ENCODE measurements around the gene DUSP8.

DNA sequence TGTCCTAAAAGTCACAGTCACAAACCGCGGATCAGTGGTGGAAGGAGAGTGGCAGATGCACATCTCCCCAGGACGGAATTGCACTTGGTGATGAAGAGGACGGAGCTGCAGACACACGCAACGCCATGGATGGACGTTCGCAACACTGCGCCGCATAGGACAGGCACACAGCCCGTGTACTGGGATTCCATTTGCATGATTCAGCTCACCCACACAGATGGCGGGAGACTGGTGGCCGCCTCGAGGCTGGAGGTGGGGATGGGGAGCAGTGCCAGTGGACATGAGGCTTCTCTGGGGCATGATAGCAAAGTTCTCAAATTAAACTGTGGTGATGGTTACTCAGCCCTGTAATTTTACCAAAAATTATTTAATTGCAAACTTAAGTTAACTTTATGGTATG lies 37.4 kb downstream of the DUSP8 start:
- TF ChIP-seq EZH2 (IDR thresholded peaks at IDR 0.05; ENCODE audit: insufficient read depth, poor library complexity, severe bottlenecking) (no peak), EZH2phosphoT487 (IDR thresholded peaks at IDR 0.05; ENCODE audit: insufficient read depth, low read depth) (no peak)
